ENCODE results near the gene NEDD8.
A peak's percentile ranks its signal among the peaks of the same experiment; 100 is the strongest.
"Not testable (repeated sequence)": the region's sequence is repeated elsewhere in the genome, so short reads cannot be mapped to it uniquely, and the experiment has no call there.

The NEDD8 gene

DNA sequence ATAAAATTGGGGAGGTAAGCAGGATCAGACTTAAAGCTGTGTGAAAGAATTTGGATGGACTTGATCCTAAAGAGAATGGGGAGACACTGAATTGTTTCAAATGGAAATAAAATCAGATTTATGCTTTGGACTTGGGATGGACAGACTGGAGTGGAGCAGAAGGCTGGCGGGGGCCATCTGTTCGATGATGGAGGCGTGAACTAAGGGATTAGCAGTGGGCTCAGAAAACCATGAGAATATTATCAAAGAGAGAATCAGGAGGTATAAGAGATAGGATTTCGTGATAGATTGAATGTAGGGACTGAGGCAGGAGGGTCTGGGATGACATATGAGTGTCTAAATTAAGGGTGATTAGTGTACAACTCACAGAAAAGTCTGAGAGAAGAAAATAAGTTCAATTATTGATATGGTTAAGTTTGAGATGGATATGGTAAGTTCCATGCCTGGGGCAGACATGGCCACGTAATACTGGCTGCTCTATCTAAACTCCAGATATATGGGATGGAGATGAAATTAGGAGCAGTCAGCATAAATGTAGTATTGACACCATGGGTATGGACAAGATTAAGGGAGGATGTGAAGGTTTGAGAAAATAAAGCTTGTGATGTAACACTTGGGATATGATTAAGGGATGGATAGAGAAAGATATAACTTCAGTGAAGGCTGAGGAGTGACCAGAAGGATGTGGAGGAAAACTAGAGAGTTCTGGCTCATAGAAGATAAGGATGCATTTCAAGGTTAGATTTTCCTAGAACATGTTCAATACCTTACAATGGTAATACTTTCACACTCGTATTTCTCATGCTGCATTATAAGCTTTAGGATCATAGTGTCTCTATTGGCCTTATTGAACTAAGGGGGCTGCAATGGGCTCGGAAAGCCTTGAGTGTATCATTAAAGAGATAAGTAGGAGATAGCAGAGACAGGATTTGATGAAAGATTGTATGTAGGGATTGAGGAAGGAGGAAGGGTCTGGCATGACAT is 27.7 kb downstream of the NEDD8 start:
- H3K4me3 ChIP-seq (ENCODE audit: low read depth, low read length): no peak overlapping the region
- TF ChIP-seq, protein P1, sequence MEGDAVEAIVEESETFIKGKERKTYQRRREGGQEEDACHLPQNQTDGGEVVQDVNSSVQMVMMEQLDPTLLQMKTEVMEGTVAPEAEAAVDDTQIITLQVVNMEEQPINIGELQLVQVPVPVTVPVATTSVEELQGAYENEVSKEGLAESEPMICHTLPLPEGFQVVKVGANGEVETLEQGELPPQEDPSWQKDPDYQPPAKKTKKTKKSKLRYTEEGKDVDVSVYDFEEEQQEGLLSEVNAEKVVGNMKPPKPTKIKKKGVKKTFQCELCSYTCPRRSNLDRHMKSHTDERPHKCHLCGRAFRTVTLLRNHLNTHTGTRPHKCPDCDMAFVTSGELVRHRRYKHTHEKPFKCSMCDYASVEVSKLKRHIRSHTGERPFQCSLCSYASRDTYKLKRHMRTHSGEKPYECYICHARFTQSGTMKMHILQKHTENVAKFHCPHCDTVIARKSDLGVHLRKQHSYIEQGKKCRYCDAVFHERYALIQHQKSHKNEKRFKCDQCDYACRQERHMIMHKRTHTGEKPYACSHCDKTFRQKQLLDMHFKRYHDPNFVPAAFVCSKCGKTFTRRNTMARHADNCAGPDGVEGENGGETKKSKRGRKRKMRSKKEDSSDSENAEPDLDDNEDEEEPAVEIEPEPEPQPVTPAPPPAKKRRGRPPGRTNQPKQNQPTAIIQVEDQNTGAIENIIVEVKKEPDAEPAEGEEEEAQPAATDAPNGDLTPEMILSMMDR (IDR thresholded peaks at IDR 0.05; ENCODE audit: low read depth, low read length): no peak
- in situ Hi-C loops (cut with HindIII; ENCODE audit: low sequenced_read_pairs): no loop called here
- no peak for DNase-seq (ENCODE audit: low read depth, low spot score)

DNA sequence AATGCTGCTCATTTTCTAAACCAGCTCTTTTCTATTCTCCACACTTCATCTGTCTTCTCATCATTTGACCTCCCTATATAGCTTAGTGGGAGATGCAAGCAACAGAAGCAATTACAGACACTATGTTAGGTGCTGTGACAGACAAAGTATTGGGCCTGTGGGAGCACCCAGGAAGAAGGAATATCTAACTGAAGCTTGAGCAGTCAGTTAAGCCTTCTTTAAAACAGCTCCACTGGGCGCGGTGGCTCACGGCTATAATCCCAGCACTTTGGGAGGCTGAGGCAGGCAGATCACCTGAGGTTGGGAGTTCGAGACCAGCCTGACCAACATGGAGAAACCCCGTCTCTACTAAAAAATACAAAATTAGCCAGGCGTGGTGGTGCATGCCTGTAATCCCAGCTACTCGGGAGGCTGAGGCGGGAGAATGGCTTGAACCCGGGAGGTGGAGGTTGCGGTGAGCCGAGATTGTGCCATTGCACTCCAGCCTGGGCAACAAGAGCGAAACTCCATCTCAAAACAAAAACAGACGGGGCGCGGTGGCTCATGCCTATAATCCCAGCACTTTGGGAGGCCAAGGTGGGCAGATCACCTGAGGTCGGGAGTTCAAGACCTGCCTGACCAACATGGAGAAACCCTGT is 28.8 kb downstream of the NEDD8 start:
- in situ Hi-C loops (cut with HindIII; ENCODE audit: low sequenced_read_pairs); DNase-seq (ENCODE audit: low read depth, low spot score); H3K4me3 ChIP-seq (ENCODE audit: low read depth, low read length): not testable (repeated sequence)

DNA sequence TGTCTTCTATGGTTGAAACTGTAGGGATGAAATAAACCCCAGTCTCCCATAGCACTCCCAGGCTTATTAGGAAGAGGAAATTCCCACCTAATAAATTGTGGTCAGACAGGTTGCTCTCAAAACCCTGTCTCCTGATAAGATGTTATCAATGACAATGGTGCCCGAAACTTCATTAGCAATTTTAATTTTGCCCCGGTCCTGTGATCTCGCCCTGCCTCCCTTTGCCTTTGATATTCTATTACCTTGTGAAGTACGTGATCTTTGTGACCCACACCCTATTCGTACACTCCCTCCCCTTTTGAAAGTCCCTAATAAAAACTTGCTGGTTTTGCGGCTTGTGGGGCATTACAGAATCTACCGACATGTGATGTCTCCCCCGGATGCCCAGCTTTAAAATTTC is 29.6 kb downstream of the NEDD8 start:
- DNase-seq (ENCODE audit: low read depth, low spot score); H3K4me3 ChIP-seq (ENCODE audit: low read depth, low read length); in situ Hi-C loops (cut with HindIII; ENCODE audit: low sequenced_read_pairs): not testable (repeated sequence)

DNA sequence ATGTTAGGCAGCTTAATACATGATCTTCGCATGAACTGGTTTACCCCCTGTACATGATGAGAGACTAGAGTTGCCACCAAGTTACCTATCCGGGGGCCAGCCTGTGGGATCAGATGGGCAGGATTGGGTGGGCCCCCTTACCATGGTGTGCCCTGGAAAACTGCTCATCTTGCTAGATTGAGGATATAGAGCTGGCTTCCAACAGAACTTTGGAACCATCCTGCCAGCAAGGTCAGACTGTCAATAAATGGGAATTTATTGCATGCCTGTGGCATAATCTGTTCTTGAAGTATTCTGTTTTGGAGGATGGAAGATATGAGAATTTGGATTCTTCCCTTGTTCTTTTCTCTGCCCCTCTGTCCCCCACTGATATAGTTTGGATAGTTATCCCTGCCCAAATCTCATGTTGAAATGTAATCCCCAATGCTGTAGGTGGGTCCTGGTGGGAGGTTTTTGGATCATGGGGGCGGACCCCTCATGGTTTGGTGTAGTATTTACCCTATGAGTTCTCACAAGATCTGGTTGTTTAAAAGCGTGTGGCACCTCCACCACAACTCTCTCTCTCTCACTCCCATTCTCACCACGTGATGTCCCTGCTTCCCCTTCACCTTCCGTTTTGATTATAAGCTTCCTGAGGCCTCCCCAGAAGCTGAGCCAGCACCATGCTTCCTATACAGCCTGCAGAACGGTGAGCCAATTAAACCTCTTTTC is 33.2 kb downstream of the NEDD8 start:
- TF ChIP-seq, protein P1 (IDR thresholded peaks at IDR 0.05; ENCODE audit: low read depth, low read length): no peak
- in situ Hi-C loops (cut with HindIII; ENCODE audit: low sequenced_read_pairs): no loop called here
- DNase-seq (ENCODE audit: low read depth, low spot score): no peak
- no peak overlapping the region for H3K4me3 ChIP-seq (ENCODE audit: low read depth, low read length)

DNA sequence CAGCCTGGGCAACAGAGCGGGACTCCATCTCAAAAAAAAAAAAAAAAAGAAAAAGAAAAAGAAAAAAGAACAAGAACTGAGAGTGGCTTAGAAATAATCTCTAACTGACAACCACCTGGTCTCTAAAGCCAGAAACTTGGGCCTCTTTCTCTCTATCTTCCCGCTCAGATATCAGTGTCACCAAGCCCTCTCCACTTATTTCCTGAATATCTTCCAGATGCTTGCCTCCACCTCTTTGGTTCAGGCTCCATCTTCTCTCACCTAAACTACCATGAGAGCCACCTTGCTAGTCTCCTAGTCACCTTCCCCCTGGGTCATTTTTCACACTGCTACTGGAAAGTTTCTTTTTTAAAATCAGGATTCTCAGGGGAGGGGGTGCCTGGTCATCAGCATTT is 35.1 kb downstream of the NEDD8 start:
- DNase-seq (ENCODE audit: low read depth, low spot score): no peak
- in situ Hi-C loops (cut with HindIII; ENCODE audit: low sequenced_read_pairs): no loop called here
- no peak overlapping the region for H3K4me3 ChIP-seq (ENCODE audit: low read depth, low read length)
- TF ChIP-seq, protein P1 (IDR thresholded peaks at IDR 0.05; ENCODE audit: low read depth, low read length): no peak

DNA sequence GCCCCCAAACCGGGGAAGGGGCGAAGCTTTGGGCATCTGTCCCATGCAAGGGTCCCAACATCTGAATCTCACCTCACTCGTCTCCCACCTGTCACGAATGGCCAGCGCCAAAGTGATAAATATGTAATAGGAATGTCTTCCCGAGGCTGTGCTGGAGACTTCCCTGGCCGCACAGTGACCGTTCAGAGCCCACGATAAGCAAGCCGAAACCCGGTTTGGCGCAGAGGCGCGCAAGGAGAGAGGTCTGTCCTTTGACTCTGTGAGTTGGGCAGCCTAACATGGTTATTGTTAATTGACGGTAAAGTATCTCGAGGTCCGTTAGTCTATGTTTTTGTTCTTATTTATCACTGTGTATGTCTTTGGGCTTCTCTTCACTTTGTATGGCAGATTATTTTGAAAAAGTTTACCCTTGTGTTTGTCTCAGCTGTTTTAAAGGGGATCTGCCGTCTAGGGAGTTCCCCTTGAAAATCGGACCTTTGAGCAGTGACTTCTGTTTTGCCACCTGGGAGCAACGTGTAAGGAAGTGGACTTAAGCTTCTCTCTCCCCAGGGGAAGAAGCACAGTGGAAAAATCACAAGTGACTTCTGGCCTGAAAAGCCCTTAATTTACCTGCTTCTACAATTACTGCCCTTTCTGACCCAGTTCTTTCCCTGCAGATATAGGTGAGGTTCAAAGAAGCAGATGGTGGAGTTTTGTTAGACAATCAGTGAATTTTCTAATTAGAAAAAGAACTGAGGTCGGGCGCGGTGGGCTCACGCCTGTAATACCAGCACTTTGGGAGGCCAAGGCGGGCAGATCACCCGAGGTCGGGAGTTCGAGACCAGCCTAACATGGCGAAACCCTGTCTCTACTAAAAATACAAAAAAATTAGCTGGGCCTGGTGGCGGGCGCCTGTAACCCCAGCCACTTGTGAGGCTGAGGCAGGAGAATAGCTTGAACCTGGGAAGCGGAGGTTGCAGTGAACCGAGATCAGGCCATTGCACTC is 35.8 kb downstream of the NEDD8 start:
- TF ChIP-seq, protein P1 (IDR thresholded peaks at IDR 0.05; ENCODE audit: low read depth, low read length): no peak
- in situ Hi-C loops (cut with HindIII; ENCODE audit: low sequenced_read_pairs): no loop called here
- H3K4me3 ChIP-seq (ENCODE audit: low read depth, low read length): peak overlapping the region; percentile 84
- DNase-seq (ENCODE audit: low read depth, low spot score): peak; percentile 13

All from astrocyte of the spinal cord (primary cell).